ENCODE data around the gene CARD19.

Gene CARD19

GRCh38 chr9:93087971-93088655 is 7.9 kb upstream of the CARD19 start:
- Histone ChIP-seq H3K36me3 (ENCODE audit: control insufficient read depth, insufficient read depth, low read length) (no peaks in the 10 kb centered on the region), H3K27me3 (ENCODE audit: control insufficient read depth, insufficient read depth, low read length, poor library complexity, severe bottlenecking) (no peaks in the 10 kb centered on the region), H3K9me3 (ENCODE audit: control insufficient read depth, low read length) (no peaks in the 10 kb centered on the region), H3K4me1 (ENCODE audit: control insufficient read depth, insufficient read depth, low read length) (no peaks in the 10 kb centered on the region), H3K4me3 (ENCODE audit: insufficient read depth, low read depth, low read length) (no peak overlapping the region), H3K27ac (ENCODE audit: insufficient read depth, low read depth, low read length, poor library complexity, severe bottlenecking) (no peak overlapping the region)
- 94% methylated on average over 12 of the region's 12 CpGs for WGBS, 2 experiments

- Histone ChIP-seq H3K27me3 (ENCODE audit: control insufficient read depth, insufficient read depth, low read length, poor library complexity, severe bottlenecking) (no peaks in the 10 kb centered on the region), H3K27ac (ENCODE audit: insufficient read depth, low read depth, low read length, poor library complexity, severe bottlenecking) (no peak overlapping the region), H3K9me3 (ENCODE audit: control insufficient read depth, low read length) (no peaks in the 10 kb centered on the region), H3K4me1 (ENCODE audit: control insufficient read depth, insufficient read depth, low read length) (no peaks in the 10 kb centered on the region), H3K4me3 (ENCODE audit: insufficient read depth, low read depth, low read length) (no peak overlapping the region), H3K36me3 (ENCODE audit: control insufficient read depth, insufficient read depth, low read length) (no peaks in the 10 kb centered on the region)
- WGBS, 2 experiments, result 95 to 97% methylated on average over 4 of the region's 4 CpGs
Measured at GRCh38 chr9:93088656-93089015, 7.4 kb upstream of the CARD19 start.

- Histone ChIP-seq H3K4me1 (ENCODE audit: control insufficient read depth, insufficient read depth, low read length) (no peaks in the 10 kb centered on the region), H3K27ac (ENCODE audit: insufficient read depth, low read depth, low read length, poor library complexity, severe bottlenecking) (no peak overlapping the region), H3K9me3 (ENCODE audit: control insufficient read depth, low read length) (no peaks in the 10 kb centered on the region), H3K36me3 (ENCODE audit: control insufficient read depth, insufficient read depth, low read length) (no peaks in the 10 kb centered on the region), H3K27me3 (ENCODE audit: control insufficient read depth, insufficient read depth, low read length, poor library complexity, severe bottlenecking) (no peaks in the 10 kb centered on the region), H3K4me3 (ENCODE audit: insufficient read depth, low read depth, low read length) (no peak overlapping the region)
- 92 to 97% methylated on average over 5 of the region's 5 CpGs for WGBS, 2 experiments
Measured at GRCh38 chr9:93089024-93089423, 7.0 kb upstream of the CARD19 start.

GRCh38 chr9:93089481-93089991 is 6.5 kb upstream of the CARD19 start:
- Histone ChIP-seq H3K36me3 (ENCODE audit: control insufficient read depth, insufficient read depth, low read length) (no peaks in the 10 kb centered on the region), H3K27ac (ENCODE audit: insufficient read depth, low read depth, low read length, poor library complexity, severe bottlenecking) (no peak overlapping the region), H3K9me3 (ENCODE audit: control insufficient read depth, low read length) (no peaks in the 10 kb centered on the region), H3K4me1 (ENCODE audit: control insufficient read depth, insufficient read depth, low read length) (no peaks in the 10 kb centered on the region), H3K27me3 (ENCODE audit: control insufficient read depth, insufficient read depth, low read length, poor library complexity, severe bottlenecking) (no peaks in the 10 kb centered on the region), H3K4me3 (ENCODE audit: insufficient read depth, low read depth, low read length) (no peak overlapping the region)
- 90% methylated on average over 12 of the region's 12 CpGs for WGBS, 2 experiments

GRCh38 chr9:93090091-93090655 is 5.8 kb upstream of the CARD19 start:
- H3K4me3 ChIP-seq (ENCODE audit: insufficient read depth, low read depth, low read length), result no peak overlapping the region
- WGBS, 2 experiments, result 93% methylated on average over 8 of the region's 8 CpGs
- no peaks in the 10 kb centered on the region for H3K36me3 ChIP-seq (ENCODE audit: control insufficient read depth, insufficient read depth, low read length)
- no peaks in the 10 kb centered on the region for H3K27me3 ChIP-seq (ENCODE audit: control insufficient read depth, insufficient read depth, low read length, poor library complexity, severe bottlenecking)
- no peaks in the 10 kb centered on the region for H3K9me3 ChIP-seq (ENCODE audit: control insufficient read depth, low read length)
- H3K27ac ChIP-seq (ENCODE audit: insufficient read depth, low read depth, low read length, poor library complexity, severe bottlenecking), result no peak overlapping the region
- no peaks in the 10 kb centered on the region for H3K4me1 ChIP-seq (ENCODE audit: control insufficient read depth, insufficient read depth, low read length)

- H3K9me3 ChIP-seq (ENCODE audit: control insufficient read depth, low read length), result no peaks in the 10 kb centered on the region
- no peak overlapping the region for H3K4me3 ChIP-seq (ENCODE audit: insufficient read depth, low read depth, low read length)
- no peaks in the 10 kb centered on the region for H3K27me3 ChIP-seq (ENCODE audit: control insufficient read depth, insufficient read depth, low read length, poor library complexity, severe bottlenecking)
- no peaks in the 10 kb centered on the region for H3K36me3 ChIP-seq (ENCODE audit: control insufficient read depth, insufficient read depth, low read length)
- H3K4me1 ChIP-seq (ENCODE audit: control insufficient read depth, insufficient read depth, low read length), result no peaks in the 10 kb centered on the region
- no peak overlapping the region for H3K27ac ChIP-seq (ENCODE audit: insufficient read depth, low read depth, low read length, poor library complexity, severe bottlenecking)
- WGBS, 2 experiments, result 90 to 94% methylated on average over 4 of the region's 4 CpGs
Measured at GRCh38 chr9:93091056-93091452, 5.0 kb upstream of the CARD19 start.

DNA sequence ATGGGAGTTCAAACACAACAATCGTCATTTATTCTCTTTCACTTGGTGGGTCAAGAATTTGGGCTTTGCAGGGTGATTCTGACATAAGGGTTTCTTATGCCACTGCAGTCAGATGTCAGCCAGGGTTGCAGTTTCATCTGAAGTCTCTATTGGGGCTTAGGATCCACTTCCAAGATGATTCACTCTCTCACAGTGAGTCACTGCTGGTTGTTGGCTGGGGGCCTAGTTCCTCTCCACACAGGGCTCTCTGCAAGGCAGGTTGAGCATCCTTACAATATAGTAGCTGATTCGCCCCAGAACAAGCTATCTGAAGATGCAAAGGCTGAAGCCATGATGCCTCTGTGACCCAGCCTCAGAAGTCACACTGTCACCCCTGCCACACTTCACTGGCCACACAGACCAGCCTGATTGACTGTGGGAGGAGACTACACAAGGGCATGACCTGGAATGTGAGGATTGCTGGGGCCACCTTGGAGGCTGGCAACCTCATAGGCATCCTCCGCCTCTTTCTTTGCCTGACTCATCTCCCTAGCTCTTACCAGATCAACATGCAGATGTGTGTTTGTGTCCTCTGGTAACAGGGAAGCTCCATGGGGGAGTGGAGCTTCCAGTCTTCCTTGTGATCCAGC is 4.5 kb upstream of the CARD19 start:
- Histone ChIP-seq H3K9me3 (ENCODE audit: control insufficient read depth, low read length) (no peaks in the 10 kb centered on the region), H3K4me1 (ENCODE audit: control insufficient read depth, insufficient read depth, low read length) (no peaks in the 10 kb centered on the region), H3K27me3 (ENCODE audit: control insufficient read depth, insufficient read depth, low read length, poor library complexity, severe bottlenecking) (peaks cover 1% of the 10 kb centered on the region), H3K4me3 (ENCODE audit: insufficient read depth, low read depth, low read length) (no peak overlapping the region), H3K36me3 (ENCODE audit: control insufficient read depth, insufficient read depth, low read length) (no peaks in the 10 kb centered on the region), H3K27ac (ENCODE audit: insufficient read depth, low read depth, low read length, poor library complexity, severe bottlenecking) (no peak overlapping the region)
- 75 to 79% methylated on average over 3 of the region's 3 CpGs for WGBS, 2 experiments

- H3K9me3 ChIP-seq (ENCODE audit: control insufficient read depth, low read length), result no peaks in the 10 kb centered on the region
- H3K4me1 ChIP-seq (ENCODE audit: control insufficient read depth, insufficient read depth, low read length), result peaks cover under 1% of the 10 kb centered on the region
- WGBS, 2 experiments, result 85 to 86% methylated on average over 7 of the region's 7 CpGs
- H3K27ac ChIP-seq (ENCODE audit: insufficient read depth, low read depth, low read length, poor library complexity, severe bottlenecking), result no peak overlapping the region
- peaks cover 10% of the 10 kb centered on the region for H3K27me3 ChIP-seq (ENCODE audit: control insufficient read depth, insufficient read depth, low read length, poor library complexity, severe bottlenecking)
- no peak overlapping the region for H3K4me3 ChIP-seq (ENCODE audit: insufficient read depth, low read depth, low read length)
- H3K36me3 ChIP-seq (ENCODE audit: control insufficient read depth, insufficient read depth, low read length), result no peaks in the 10 kb centered on the region
Measured at GRCh38 chr9:93092251-93092991, 3.6 kb upstream of the CARD19 start.

GRCh38 chr9:93093127-93093876 is 2.7 kb upstream of the CARD19 start:
- Histone ChIP-seq H3K9me3 (ENCODE audit: control insufficient read depth, low read length) (no peaks in the 10 kb centered on the region), H3K4me1 (ENCODE audit: control insufficient read depth, insufficient read depth, low read length) (peaks cover 6% of the 10 kb centered on the region), H3K4me3 (ENCODE audit: insufficient read depth, low read depth, low read length) (no peak overlapping the region), H3K27me3 (ENCODE audit: control insufficient read depth, insufficient read depth, low read length, poor library complexity, severe bottlenecking) (peaks cover 11% of the 10 kb centered on the region), H3K36me3 (ENCODE audit: control insufficient read depth, insufficient read depth, low read length) (no peaks in the 10 kb centered on the region), H3K27ac (ENCODE audit: insufficient read depth, low read depth, low read length, poor library complexity, severe bottlenecking) (no peak overlapping the region)
- WGBS, 2 experiments, result 88 to 92% methylated on average over 11 of the region's 11 CpGs
